A673 (cell line): ENCODE data around the gene WNT3. TPM values are rescaled to one million over a fixed set of nuclear protein-coding genes. Genes with fewer than 3 reads are reported as not detected.

Experiments used
- BruUV-seq: library from RNA; stranded (reverse); fragments of 400-500 nt; replicated peaks from 2 replicates; lab custom pipeline; 2021; lab: Mats Ljungman, UMichigan
- CTCF ChIA-PET: fragments of 300-600 bp; sonication (Branson Sonifier 250); formaldehyde crosslinking; loops from one replicate; lab custom pipeline; 2022; ENCODE audit warnings: antibody characterized with exemption; lab: Charles Lee
- POLR2A ChIA-PET: fragments of 300-600 bp; sonication (Branson Sonifier 250); formaldehyde crosslinking; loops from one replicate; lab custom pipeline; 2022; ENCODE audit warnings: antibody characterized with exemption; ENCODE audit not compliant: low non-redundant PET; lab: Charles Lee
- DNase-seq: peaks from one replicate; pipeline ENCODE4 v3.0.0-alpha.2; 2015; ENCODE audit warnings: low spot score
- H3K27ac ChIP-seq: fragments of 200-600 bp; sonication (generic); 2 replicates; pipeline ENCODE4 v1.5.1; 2016; ENCODE audit warnings: mixed run types, low read depth, mild to moderate bottlenecking, mixed read lengths, antibody characterized with exemption, low read length; ENCODE audit not compliant: poor library complexity, severe bottlenecking
- H3K27me3 ChIP-seq: fragments of 200-600 bp; sonication (generic); replicated peaks from 2 replicates; pipeline ENCODE4 v1.6.1; 2017; ENCODE audit warnings: mixed run types, low read depth, mild to moderate bottlenecking, mixed read lengths, antibody characterized with exemption, low read length; ENCODE audit not compliant: insufficient read depth, poor library complexity
- H3K36me3 ChIP-seq: fragments of 200-600 bp; sonication (generic); 2 replicates; pipeline ENCODE4 v1.6.1; 2016; ENCODE audit warnings: mixed run types, mild to moderate bottlenecking, mixed read lengths, antibody characterized with exemption, low read length; ENCODE audit not compliant: insufficient read depth, poor library complexity, severe bottlenecking
- H3K4me1 ChIP-seq: fragments of 200-600 bp; sonication (generic); 2 replicates; pipeline ENCODE4 v1.6.1; 2017; ENCODE audit warnings: mixed run types, mild to moderate bottlenecking, mixed read lengths, antibody characterized with exemption, low read length; ENCODE audit not compliant: insufficient read depth, poor library complexity, severe bottlenecking
- H3K4me3 ChIP-seq: fragments of 200-600 bp; sonication (generic); 2 replicates; pipeline ENCODE4 v1.5.1; 2016; ENCODE audit warnings: low read depth, mixed run types, mild to moderate bottlenecking, mixed read lengths, low read length; ENCODE audit not compliant: poor library complexity, severe bottlenecking
- H3K9me3 ChIP-seq: fragments of 200-600 bp; sonication (generic); 2 replicates; pipeline ENCODE4 v1.6.1; 2016; ENCODE audit warnings: mixed run types, low read depth, mild to moderate bottlenecking, mixed read lengths, antibody characterized with exemption, low read length; ENCODE audit not compliant: poor library complexity, severe bottlenecking
- CTCF ChIP-seq: fragments of 300-800, 200-600 bp; sonication (generic); conservative IDR thresholded peaks from 2 replicates; pipeline ENCODE4 v1.5.1; 2017; ENCODE audit warnings: low read depth, mild to moderate bottlenecking, antibody characterized with exemption, low read length, moderate library complexity, mixed read lengths
- EZH2 ChIP-seq: fragments of 200-600 bp; sonication (generic); IDR thresholded peaks from 2 replicates; pipeline ENCODE4 v1.6.1; 2017; ENCODE audit warnings: borderline replicate concordance, low read depth, mild to moderate bottlenecking, mixed read lengths, antibody characterized with exemption, low read length; ENCODE audit not compliant: poor library complexity, severe bottlenecking
- intact Hi-C: fragments of 100-400 bp; cut with micrococcal nuclease; formaldehyde crosslinking; loops from one replicate; pipeline ENCODE4 v1.10.0; 2022; ENCODE audit not compliant: unreplicated experiment
- total RNA-seq: library from RNA; stranded (reverse); gene quantifications from 2 replicates; pipeline ENCODE4 v1.2.3, GENCODE V29; 2021

Gene WNT3
- total RNA-seq, 1 experiment from 2014 or later = 1.3 TPM

- intact Hi-C loops = no loop called here
- no peak for DNase-seq
- no peak overlapping the region for H3K27ac ChIP-seq
- no peaks in the 10 kb centered on the region for H3K9me3 ChIP-seq
- H3K4me3 ChIP-seq = no peak overlapping the region
- CTCF ChIA-PET = no interaction called here
- no TSS peak for BruUV-seq
- no peaks in the 10 kb centered on the region for H3K36me3 ChIP-seq
- H3K4me1 ChIP-seq = no peaks in the 10 kb centered on the region
- no peak for TF ChIP-seq EZH2
- no peak for TF ChIP-seq CTCF
- POLR2A ChIA-PET = no interaction called here
- no peaks in the 10 kb centered on the region for H3K27me3 ChIP-seq
Observed at GRCh38 chr17:46859996-46860395, 41.5 kb upstream of the WNT3 start.

DNA sequence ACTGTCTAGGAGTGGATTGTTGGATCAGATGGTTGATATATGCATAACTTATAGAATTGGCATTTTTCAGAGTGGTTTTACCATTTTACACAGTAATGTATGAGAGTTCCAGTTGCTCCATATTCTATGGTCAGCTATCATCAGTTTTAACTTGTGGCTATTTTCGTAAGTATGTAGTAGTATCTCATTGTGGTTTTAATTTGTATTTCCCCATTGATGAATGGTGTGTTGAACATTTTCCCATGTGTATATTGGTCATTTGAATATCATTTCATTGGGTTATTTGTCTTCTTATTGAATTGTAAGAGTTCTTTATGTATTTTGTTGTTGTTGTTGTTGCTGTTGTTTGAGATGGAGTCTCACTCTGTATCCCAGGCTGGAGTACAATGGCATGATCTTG lies 39.1 kb upstream of the WNT3 start:
- no TSS peak for BruUV-seq
- no peak for DNase-seq
- no peaks in the 10 kb centered on the region for H3K4me1 ChIP-seq
- H3K4me3 ChIP-seq = no peak overlapping the region
- no peak overlapping the region for H3K27ac ChIP-seq
- peaks cover 3% of the 10 kb centered on the region for H3K27me3 ChIP-seq
- POLR2A ChIA-PET = no interaction called here
- CTCF ChIA-PET = interaction anchor here (1.2 kb wide), 1 partner anchor 23 kb away, joined by 3 read pairs; no protein-coding TSS in a partner anchor
- no peaks in the 10 kb centered on the region for H3K9me3 ChIP-seq
- intact Hi-C loops = no loop called here
- TF ChIP-seq EZH2 (no peak), CTCF (no peak)
- H3K36me3 ChIP-seq = no peaks in the 10 kb centered on the region

DNA sequence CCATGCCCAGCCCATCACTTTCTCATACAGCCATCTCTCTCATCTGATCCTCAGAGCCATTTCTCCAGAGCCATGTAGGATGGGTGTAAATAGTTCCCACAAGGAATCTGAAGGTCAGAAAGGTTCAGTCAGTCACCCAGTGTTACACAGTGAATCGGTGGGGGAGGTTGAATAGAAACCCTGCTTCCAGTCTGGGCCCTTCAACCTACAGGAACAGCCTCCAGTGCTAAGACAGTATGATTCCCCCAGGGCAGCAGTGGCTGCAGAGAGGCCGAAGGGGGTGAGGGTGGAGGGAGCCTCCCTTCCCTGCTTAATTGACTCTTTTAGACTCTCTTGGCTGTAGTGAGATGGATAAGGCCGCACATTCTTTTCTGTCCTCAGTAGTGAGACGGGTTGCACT lies 36.5 kb upstream of the WNT3 start:
- H3K27me3 ChIP-seq = peaks cover 25% of the 10 kb centered on the region
- no peak overlapping the region for H3K27ac ChIP-seq
- DNase-seq = no peak
- H3K36me3 ChIP-seq = no peaks in the 10 kb centered on the region
- ChIA-PET CTCF (no interaction called here), POLR2A (no interaction called here)
- no peaks in the 10 kb centered on the region for H3K9me3 ChIP-seq
- TF ChIP-seq CTCF = no peak
- TF ChIP-seq EZH2 = no peak
- peaks cover 4% of the 10 kb centered on the region for H3K4me1 ChIP-seq
- intact Hi-C loops = no loop called here
- no TSS peak for BruUV-seq
- no peak overlapping the region for H3K4me3 ChIP-seq
